Measurements from ENCODE around the gene TLL1. TPM values are rescaled to one million over a fixed set of nuclear protein-coding genes. Genes with fewer than 3 reads are reported as not detected.

The TLL1 gene
- total RNA-seq, 2 donors from 2014 or later: 3.4 to 3.6 TPM

GRCh38 chr4:166123546-166123945 lies 250.5 kb downstream of the TLL1 start:
- TF ChIP-seq POLR2A (IDR thresholded peaks at IDR 0.05) (no peak), CTCF (IDR thresholded peaks at IDR 0.05) (no peak)
- intact Hi-C loops (cut with DNase I): no loop called here
- DNase-seq (no peak), ATAC-seq (no peak)
- H3K27ac ChIP-seq: no peak overlapping the region
- no peak overlapping the region for H3K4me3 ChIP-seq
- no peaks in the 10 kb centered on the region for H3K4me1 ChIP-seq
- H3K36me3 ChIP-seq (replicated peaks in 1 of 2; ENCODE audit: insufficient read depth in 1 of 2, low read depth in 2 of 2): no peaks in the 10 kb centered on the region
- no peaks in the 10 kb centered on the region for H3K27me3 ChIP-seq
- no peaks in the 10 kb centered on the region for H3K9me3 ChIP-seq

GRCh38 chr4:166128403-166128802 lies 255.4 kb downstream of the TLL1 start:
- Histone ChIP-seq H3K27ac (no peak overlapping the region), H3K4me1 (no peaks in the 10 kb centered on the region), H3K36me3 (replicated peaks in 1 of 2; ENCODE audit: insufficient read depth in 1 of 2, low read depth in 2 of 2) (no peaks in the 10 kb centered on the region), H3K27me3 (no peaks in the 10 kb centered on the region), H3K4me3 (no peak overlapping the region), H3K9me3 (no peaks in the 10 kb centered on the region)
- 38 to 63% methylated on average over 1 of the region's 1 CpG for WGBS, 2 donors
- intact Hi-C loops (cut with DNase I): no loop called here
- no peak for TF ChIP-seq CTCF (IDR thresholded peaks at IDR 0.05)
- ATAC-seq (no peak), DNase-seq (no peak)

- no peak for TF ChIP-seq POLR2A (IDR thresholded peaks at IDR 0.05)
- TF ChIP-seq CTCF (IDR thresholded peaks at IDR 0.05): no peak
- DNase-seq (no peak), ATAC-seq (no peak)
- intact Hi-C loops (cut with DNase I): no loop called here
- H3K27me3 ChIP-seq: no peaks in the 10 kb centered on the region
- no peaks in the 10 kb centered on the region for H3K4me1 ChIP-seq
- no peak overlapping the region for H3K4me3 ChIP-seq
- no peak overlapping the region for H3K27ac ChIP-seq
- no peaks in the 10 kb centered on the region for H3K9me3 ChIP-seq
- 53 to 84% methylated on average over 3 to 6 of the region's 6 CpGs for WGBS, 2 donors
- no peaks in the 10 kb centered on the region for H3K36me3 ChIP-seq (replicated peaks in 1 of 2; ENCODE audit: insufficient read depth in 1 of 2, low read depth in 2 of 2)
Observed at GRCh38 chr4:166134285-166134684, 261.2 kb downstream of the TLL1 start.

GRCh38 chr4:166140951-166141350 lies 267.9 kb downstream of the TLL1 start:
- TF ChIP-seq CTCF (IDR thresholded peaks at IDR 0.05) (no peak), POLR2A (IDR thresholded peaks at IDR 0.05) (no peak)
- H3K4me3 ChIP-seq: no peak overlapping the region
- no peak overlapping the region for H3K27ac ChIP-seq
- intact Hi-C loops (cut with DNase I): no loop called here
- no peaks in the 10 kb centered on the region for H3K27me3 ChIP-seq
- H3K4me1 ChIP-seq: no peaks in the 10 kb centered on the region
- no peak for DNase-seq
- no peak for ATAC-seq
- H3K36me3 ChIP-seq (replicated peaks in 1 of 2; ENCODE audit: insufficient read depth in 1 of 2, low read depth in 2 of 2): no peaks in the 10 kb centered on the region
- WGBS, 2 donors: 65 to 67% methylated on average over 6 of the region's 6 CpGs
- no peaks in the 10 kb centered on the region for H3K9me3 ChIP-seq

GRCh38 chr4:166143227-166143626 lies 270.2 kb downstream of the TLL1 start:
- H3K27ac ChIP-seq: no peak overlapping the region
- H3K27me3 ChIP-seq: no peaks in the 10 kb centered on the region
- intact Hi-C loops (cut with DNase I): no loop called here
- TF ChIP-seq POLR2A (IDR thresholded peaks at IDR 0.05) (no peak), CTCF (IDR thresholded peaks at IDR 0.05) (no peak)
- DNase-seq (no peak), ATAC-seq (no peak)
- H3K4me1 ChIP-seq: no peaks in the 10 kb centered on the region
- 73 to 74% methylated on average over 6 of the region's 6 CpGs for WGBS, 2 donors
- no peaks in the 10 kb centered on the region for H3K9me3 ChIP-seq
- H3K36me3 ChIP-seq (replicated peaks in 1 of 2; ENCODE audit: insufficient read depth in 1 of 2, low read depth in 2 of 2): no peaks in the 10 kb centered on the region
- no peak overlapping the region for H3K4me3 ChIP-seq

All from body of pancreas (tissue), 4 donors.